ENCODE data around the gene FLNC.

GRCh38 chr7:128884561-128885369 is 54.6 kb downstream of the FLNC start:
- TF ChIP-seq CTCF (IDR thresholded peaks at IDR 0.05), result no peak
- no peak for TF ChIP-seq EZH2 (IDR thresholded peaks at IDR 0.05)
